ENCODE data around the gene GOLGA6D.
"Not testable (repeated sequence)": the region's sequence is repeated elsewhere in the genome, so short reads cannot be mapped to it uniquely, and the experiment has no call there.

The GOLGA6D gene

GRCh38 chr15:75249726-75250125 lies 32.9 kb upstream of the GOLGA6D start:
- no peaks in the 10 kb centered on the region for H3K27me3 ChIP-seq (ENCODE audit: insufficient read depth, low read depth)
- H3K79me2 ChIP-seq (ENCODE audit: insufficient read depth, low read depth) = no peaks in the 10 kb centered on the region
- no peak overlapping the region for H3K27ac ChIP-seq
- H4K20me1 ChIP-seq (ENCODE audit: insufficient read depth) = no peaks in the 10 kb centered on the region
- no peaks in the 10 kb centered on the region for H3K36me3 ChIP-seq (ENCODE audit: insufficient read depth)
- H3K4me1 ChIP-seq (ENCODE audit: low read depth, poor library complexity, severe bottlenecking) = no peaks in the 10 kb centered on the region
- no peak overlapping the region for H3K4me2 ChIP-seq
- H3K9ac ChIP-seq = no peak overlapping the region
- no peak overlapping the region for H3K4me3 ChIP-seq (IDR thresholded peaks at IDR 0.05; ENCODE audit: insufficient read depth, low read depth, low read length)
- no peak overlapping the region for H2AFZ ChIP-seq (ENCODE audit: low read depth)
- TF ChIP-seq, protein P1, sequence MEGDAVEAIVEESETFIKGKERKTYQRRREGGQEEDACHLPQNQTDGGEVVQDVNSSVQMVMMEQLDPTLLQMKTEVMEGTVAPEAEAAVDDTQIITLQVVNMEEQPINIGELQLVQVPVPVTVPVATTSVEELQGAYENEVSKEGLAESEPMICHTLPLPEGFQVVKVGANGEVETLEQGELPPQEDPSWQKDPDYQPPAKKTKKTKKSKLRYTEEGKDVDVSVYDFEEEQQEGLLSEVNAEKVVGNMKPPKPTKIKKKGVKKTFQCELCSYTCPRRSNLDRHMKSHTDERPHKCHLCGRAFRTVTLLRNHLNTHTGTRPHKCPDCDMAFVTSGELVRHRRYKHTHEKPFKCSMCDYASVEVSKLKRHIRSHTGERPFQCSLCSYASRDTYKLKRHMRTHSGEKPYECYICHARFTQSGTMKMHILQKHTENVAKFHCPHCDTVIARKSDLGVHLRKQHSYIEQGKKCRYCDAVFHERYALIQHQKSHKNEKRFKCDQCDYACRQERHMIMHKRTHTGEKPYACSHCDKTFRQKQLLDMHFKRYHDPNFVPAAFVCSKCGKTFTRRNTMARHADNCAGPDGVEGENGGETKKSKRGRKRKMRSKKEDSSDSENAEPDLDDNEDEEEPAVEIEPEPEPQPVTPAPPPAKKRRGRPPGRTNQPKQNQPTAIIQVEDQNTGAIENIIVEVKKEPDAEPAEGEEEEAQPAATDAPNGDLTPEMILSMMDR (conservative IDR thresholded peaks at IDR 0.05; ENCODE audit: low read depth, low read length) = no peak

GRCh38 chr15:75251343-75251742 lies 31.3 kb upstream of the GOLGA6D start:
- H3K36me3 ChIP-seq (ENCODE audit: insufficient read depth); H3K4me1 ChIP-seq (ENCODE audit: low read depth, poor library complexity, severe bottlenecking); H3K27ac ChIP-seq; H3K9ac ChIP-seq; H2AFZ ChIP-seq (ENCODE audit: low read depth); H3K4me2 ChIP-seq; H3K79me2 ChIP-seq (ENCODE audit: insufficient read depth, low read depth); H3K4me3 ChIP-seq (IDR thresholded peaks at IDR 0.05; ENCODE audit: insufficient read depth, low read depth, low read length); H4K20me1 ChIP-seq (ENCODE audit: insufficient read depth); H3K27me3 ChIP-seq (ENCODE audit: insufficient read depth, low read depth): not testable (repeated sequence)

DNA sequence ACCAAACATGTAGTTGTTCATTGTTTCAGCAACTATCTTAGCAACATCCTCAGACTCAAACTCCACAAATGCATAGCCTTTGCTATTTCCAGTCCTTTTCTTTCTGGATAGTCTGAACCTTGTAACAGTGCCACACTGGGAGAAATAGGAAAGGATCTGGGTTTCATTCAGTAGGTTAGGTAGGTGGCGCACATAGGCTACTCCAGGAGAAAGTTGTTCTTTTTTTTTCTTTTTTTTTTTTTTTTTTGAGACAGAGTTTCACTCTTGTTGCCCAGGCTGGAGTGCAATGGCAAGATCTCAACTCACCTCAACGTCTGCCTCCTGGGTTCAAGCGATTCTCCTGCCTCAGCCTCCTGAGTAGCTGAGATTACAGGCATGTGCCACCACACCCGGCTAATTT lies 30.4 kb upstream of the GOLGA6D start:
- H2AFZ ChIP-seq (ENCODE audit: low read depth); H3K4me1 ChIP-seq (ENCODE audit: low read depth, poor library complexity, severe bottlenecking); H3K79me2 ChIP-seq (ENCODE audit: insufficient read depth, low read depth); H3K27ac ChIP-seq; H3K36me3 ChIP-seq (ENCODE audit: insufficient read depth); H3K27me3 ChIP-seq (ENCODE audit: insufficient read depth, low read depth); H3K4me3 ChIP-seq (IDR thresholded peaks at IDR 0.05; ENCODE audit: insufficient read depth, low read depth, low read length); H3K4me2 ChIP-seq; H4K20me1 ChIP-seq (ENCODE audit: insufficient read depth); H3K9ac ChIP-seq: not testable (repeated sequence)

- not testable (repeated sequence) for H3K27ac ChIP-seq; H3K27me3 ChIP-seq (ENCODE audit: insufficient read depth, low read depth); H3K36me3 ChIP-seq (ENCODE audit: insufficient read depth); H3K4me3 ChIP-seq (IDR thresholded peaks at IDR 0.05; ENCODE audit: insufficient read depth, low read depth, low read length); H3K79me2 ChIP-seq (ENCODE audit: insufficient read depth, low read depth); H3K9ac ChIP-seq; H4K20me1 ChIP-seq (ENCODE audit: insufficient read depth); H2AFZ ChIP-seq (ENCODE audit: low read depth); H3K4me2 ChIP-seq; H3K4me1 ChIP-seq (ENCODE audit: low read depth, poor library complexity, severe bottlenecking)
Observed at GRCh38 chr15:75258034-75258433, 24.6 kb upstream of the GOLGA6D start, which contains the start of gene GOLGA6C. Gene GOLGA6C (plus strand): TSS chr15:75258334. CDS start chr15:75258599, 265 bp downstream.

GRCh38 chr15:75258620-75259343 lies 23.9 kb upstream of the GOLGA6D start:
- H3K9ac ChIP-seq; H3K4me2 ChIP-seq; H3K36me3 ChIP-seq (ENCODE audit: insufficient read depth); H3K27ac ChIP-seq; H3K4me1 ChIP-seq (ENCODE audit: low read depth, poor library complexity, severe bottlenecking); H3K4me3 ChIP-seq (IDR thresholded peaks at IDR 0.05; ENCODE audit: insufficient read depth, low read depth, low read length); H4K20me1 ChIP-seq (ENCODE audit: insufficient read depth); H3K27me3 ChIP-seq (ENCODE audit: insufficient read depth, low read depth); H2AFZ ChIP-seq (ENCODE audit: low read depth); H3K79me2 ChIP-seq (ENCODE audit: insufficient read depth, low read depth): not testable (repeated sequence)

GRCh38 chr15:75259873-75260272 lies 22.8 kb upstream of the GOLGA6D start:
- H2AFZ ChIP-seq (ENCODE audit: low read depth); H3K36me3 ChIP-seq (ENCODE audit: insufficient read depth): not testable (repeated sequence)

GRCh38 chr15:75273751-75274359 lies 8.8 kb upstream of the GOLGA6D start:
- H4K20me1 ChIP-seq (ENCODE audit: insufficient read depth); H3K27ac ChIP-seq: not testable (repeated sequence)

More at GRCh38 chr15:75259873-75260272, 22.8 kb upstream of the GOLGA6D start:
- not testable (repeated sequence) for H3K27me3 ChIP-seq (ENCODE audit: insufficient read depth, low read depth); H3K4me3 ChIP-seq (IDR thresholded peaks at IDR 0.05; ENCODE audit: insufficient read depth, low read depth, low read length); H4K20me1 ChIP-seq (ENCODE audit: insufficient read depth); H3K4me2 ChIP-seq; H3K4me1 ChIP-seq (ENCODE audit: low read depth, poor library complexity, severe bottlenecking); H3K27ac ChIP-seq; H3K79me2 ChIP-seq (ENCODE audit: insufficient read depth, low read depth); H3K9ac ChIP-seq

More at GRCh38 chr15:75273751-75274359, 8.8 kb upstream of the GOLGA6D start:
- not testable (repeated sequence) for H2AFZ ChIP-seq (ENCODE audit: low read depth); H3K79me2 ChIP-seq (ENCODE audit: insufficient read depth, low read depth); H3K27me3 ChIP-seq (ENCODE audit: insufficient read depth, low read depth); H3K36me3 ChIP-seq (ENCODE audit: insufficient read depth); H3K9ac ChIP-seq; H3K4me1 ChIP-seq (ENCODE audit: low read depth, poor library complexity, severe bottlenecking); H3K4me2 ChIP-seq; H3K4me3 ChIP-seq (IDR thresholded peaks at IDR 0.05; ENCODE audit: insufficient read depth, low read depth, low read length)

Data from KMS-11 (cell line).